ENCODE results near the gene ARMC10. TPM values are rescaled to one million over a fixed set of nuclear protein-coding genes. Genes with fewer than 3 reads are reported as not detected.
"Not testable (repeated sequence)": the region's sequence is repeated elsewhere in the genome, so short reads cannot be mapped to it uniquely, and the experiment has no call there.

The ARMC10 gene
- total and polyA plus RNA-seq, 9 of the 15 experiments (the other 6 are each of a cell fraction or from before 2014, with no cell fraction given), result 17.0 to 113 (median 72.6) TPM

- TF ChIP-seq FOXA3 (CRISPR knock-in tag; conservative IDR thresholded peaks at IDR 0.05 in 1 of 2, IDR thresholded peaks at IDR 0.05 in 1 of 2), result peak; percentile 97 to 99
- 0 out of 2 replicates have a peak, but pooled peaks have one; percentile 3 for TF ChIP-seq ZNF197 (CRISPR knock-in tag; IDR thresholded peaks at IDR 0.05; ENCODE audit: low read depth)
- TF ChIP-seq LEF1 (IDR thresholded peaks at IDR 0.05), result peak; percentile 94
- 0 out of 2 replicates have a peak, but pooled peaks have one; percentile 31 for TF ChIP-seq HDAC8 (tag; IDR thresholded peaks at IDR 0.05)
- TF ChIP-seq LCOR (CRISPR knock-in tag; IDR thresholded peaks at IDR 0.05), result 0 out of 2 replicates have a peak, but pooled peaks have one; percentile 24
- TF ChIP-seq PBX2 (CRISPR knock-in tag; IDR thresholded peaks at IDR 0.05; ENCODE audit: low read depth); ID3 (CRISPR knock-in tag; IDR thresholded peaks at IDR 0.05): not testable (repeated sequence)
- 0 out of 2 replicates have a peak, but pooled peaks have one; percentile 26 for TF ChIP-seq PBX2 (tag; conservative IDR thresholded peaks at IDR 0.05; ENCODE audit: low read depth)
- TF ChIP-seq NCOR1 (IDR thresholded peaks at IDR 0.05), result peak; percentile 76
- peak; percentile 19; the same call in 1 of the 2 replicates for TF ChIP-seq RAD51 (IDR thresholded peaks at IDR 0.05; ENCODE audit: borderline replicate concordance, low read depth)
- TF ChIP-seq THRB (CRISPR knock-in tag; conservative IDR thresholded peaks at IDR 0.05), result peak; percentile 63; the same call in 1 of the 2 replicates
- TF ChIP-seq BRD9 (IDR thresholded peaks at IDR 0.05; ENCODE audit: low read depth, partially characterized antibody), result peak; percentile 89
- peak; percentile 42; the same call in 1 of the 2 replicates for TF ChIP-seq ZBTB33 (CRISPR knock-in tag; IDR thresholded peaks at IDR 0.05)
- TF ChIP-seq MTA3 (IDR thresholded peaks at IDR 0.05; ENCODE audit: borderline replicate concordance), result peak; percentile 89
- peak; percentile 44; the same call in 1 of the 2 replicates for TF ChIP-seq MITF (IDR thresholded peaks at IDR 0.05)
- TF ChIP-seq ID3 (tag; IDR thresholded peaks at IDR 0.05), result peak; percentile 90
- TF ChIP-seq GATAD2A (IDR thresholded peaks at IDR 0.05), result 0 out of 2 replicates have a peak, but pooled peaks have one; percentile 74
- TF ChIP-seq ZNF668 (CRISPR knock-in tag; IDR thresholded peaks at IDR 0.05), result 0 out of 2 replicates have a peak, but pooled peaks have one; percentile 13
Measured at GRCh38 chr7:103037823-103038739, 36.9 kb upstream of the ARMC10 start (continued).

All from K562 (cell line).